Activated naive CD4-positive, alpha-beta T cell treated with anti-CD3 and anti-CD28 coated beads for 36 hours (primary cell): ENCODE measurements around the gene PATL2. TPM values are rescaled to one million over a fixed set of nuclear protein-coding genes. Genes with fewer than 3 reads are reported as not detected.

Experiments
- CTCF ChIA-PET: fragments of 350-600 bp; sonication (Branson Sonifier 250); formaldehyde crosslinking; loops from one replicate; lab custom pipeline; 2021; ENCODE audit warnings: antibody characterized with exemption; lab: Charles Lee
- DNase-seq: peaks from one replicate; pipeline ENCODE4 v3.0.0-alpha.2; 2020
- H3K27ac Mint-ChIP-seq: one replicate; pipeline ENCODE4 v1.8.0; 2021; ENCODE audit warnings: mild to moderate bottlenecking, mixed read lengths
- H3K27me3 Mint-ChIP-seq: one replicate; pipeline ENCODE4 v1.8.0; 2021; ENCODE audit warnings: low read depth, mixed read lengths
- H3K36me3 Mint-ChIP-seq: one replicate; pipeline ENCODE4 v1.8.0; 2021; ENCODE audit warnings: low read depth, mixed read lengths
- H3K4me1 Mint-ChIP-seq: one replicate; pipeline ENCODE4 v1.8.0; 2021; ENCODE audit warnings: low read depth, mixed read lengths
- H3K4me3 Mint-ChIP-seq: one replicate; pipeline ENCODE4 v1.8.0; 2021; ENCODE audit warnings: mild to moderate bottlenecking, moderate library complexity, mixed read lengths
- H3K9me3 Mint-ChIP-seq: one replicate; pipeline ENCODE4 v1.8.0; 2021; ENCODE audit warnings: mixed read lengths
- intact Hi-C: fragments of 100-400 bp; cut with micrococcal nuclease; formaldehyde crosslinking; loops from one replicate; pipeline ENCODE4 v1.15.1; 2023
- total RNA-seq, 2 experiments: library from RNA; stranded (reverse); gene quantifications; one replicate each; pipeline ENCODE4 v1.2.3, GENCODE V29; 2021

The PATL2 gene
- total RNA-seq, 2 experiments from 2014 or later: 6.1 to 6.3 TPM

DNA sequence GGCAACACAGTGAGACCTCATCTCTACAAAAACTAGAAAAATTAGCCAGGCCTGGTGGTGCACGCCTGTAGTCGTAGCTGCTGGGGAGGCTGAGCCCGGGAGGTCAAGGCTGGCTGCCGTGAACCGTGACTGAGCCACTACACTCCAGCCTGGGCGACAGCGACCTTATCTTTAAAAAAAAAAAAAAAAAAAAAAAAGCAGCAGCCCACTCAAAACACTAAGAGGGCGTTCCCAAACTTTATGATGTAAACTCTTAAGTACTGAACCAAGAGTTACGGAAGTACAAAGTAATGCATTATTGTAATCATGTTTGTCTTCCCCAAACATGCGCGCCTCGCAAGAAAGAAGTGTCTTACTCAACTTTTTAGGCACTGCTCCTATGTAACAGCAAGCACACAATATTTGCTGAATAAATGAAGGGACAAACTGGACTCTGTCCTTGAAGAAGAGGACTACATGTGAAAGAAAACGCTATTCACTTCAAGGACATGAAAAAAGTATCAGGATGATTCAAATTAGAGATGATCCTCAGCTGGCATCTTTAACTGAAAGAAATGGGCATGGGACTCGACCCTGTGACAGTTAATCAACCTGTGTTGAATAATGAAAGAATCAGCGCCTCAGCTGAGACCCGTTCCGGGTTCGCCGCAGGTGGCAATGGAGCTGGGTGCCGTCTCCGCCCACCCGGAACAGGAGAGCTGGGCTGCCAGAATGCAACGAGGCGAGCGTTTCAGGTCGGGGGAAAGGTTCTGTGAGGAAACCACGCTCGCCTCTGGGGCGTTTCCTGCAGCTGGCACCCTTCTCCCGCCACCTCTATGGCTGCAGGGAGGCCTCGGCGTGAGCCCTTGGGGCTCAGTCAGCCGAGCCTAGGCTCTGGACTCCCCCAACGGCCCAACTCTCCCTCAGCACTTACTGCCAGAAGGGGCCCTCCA is 48.4 kb downstream of the PATL2 start:
- intact Hi-C loops: loop anchor here (1.0 to 5.0 kb wide), 8 partner anchors 29 to 360 kb away; partner anchors contain the start of genes B2M, PATL2 and SORD
- H3K4me1 Mint-ChIP-seq: peaks cover 45% of the 10 kb centered on the region
- H3K9me3 Mint-ChIP-seq: no peaks in the 10 kb centered on the region
- CTCF ChIA-PET: interaction anchor here (0.5 to 6.9 kb wide), 24 partner anchors 11 to 126 kb away, joined by 3 to 200 read pairs (median 7); partner anchors contain the start of genes B2M, PATL2 and TRIM69
- DNase-seq: peak; percentile 81
- peak overlapping the region; percentile 97 for H3K4me3 Mint-ChIP-seq
- peaks cover 13% of the 10 kb centered on the region for H3K36me3 Mint-ChIP-seq
- no peaks in the 10 kb centered on the region for H3K27me3 Mint-ChIP-seq
- H3K27ac Mint-ChIP-seq: peak overlapping the region; percentile 94

DNA sequence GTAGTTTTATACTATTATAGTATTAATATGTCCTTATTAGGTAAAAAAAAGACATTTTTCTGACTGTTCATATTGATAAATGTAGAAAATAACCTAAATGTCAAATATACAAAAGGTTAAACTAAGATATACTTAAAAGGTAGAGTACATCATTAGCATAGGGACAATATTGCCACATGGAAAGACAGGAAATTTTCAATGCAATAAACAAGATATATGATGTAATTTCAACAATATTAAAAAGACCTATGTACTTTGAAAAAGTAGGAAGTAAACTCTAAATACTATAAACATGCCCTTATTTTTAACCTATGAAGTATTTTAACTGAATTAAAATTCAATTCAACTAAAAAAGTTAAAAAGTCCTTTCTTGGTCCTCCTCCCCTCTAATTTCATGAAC is 49.5 kb downstream of the PATL2 start:
- H3K36me3 Mint-ChIP-seq: peaks cover 17% of the 10 kb centered on the region
- H3K4me3 Mint-ChIP-seq: peak overlapping the region; percentile 56
- H3K9me3 Mint-ChIP-seq: no peaks in the 10 kb centered on the region
- DNase-seq: no peak
- H3K27ac Mint-ChIP-seq: no peak overlapping the region
- CTCF ChIA-PET: interaction anchor here (1.7 to 6.9 kb wide), 4 partner anchors 74 to 84 kb away, joined by 4 to 132 read pairs (median 7); partner anchors contain the start of gene TRIM69
- intact Hi-C loops: loop anchor here (5.0 kb wide), 1 partner anchor 361 kb away; the partner anchor contains the start of gene SORD
- H3K4me1 Mint-ChIP-seq: peaks cover 40% of the 10 kb centered on the region
- no peaks in the 10 kb centered on the region for H3K27me3 Mint-ChIP-seq

DNA sequence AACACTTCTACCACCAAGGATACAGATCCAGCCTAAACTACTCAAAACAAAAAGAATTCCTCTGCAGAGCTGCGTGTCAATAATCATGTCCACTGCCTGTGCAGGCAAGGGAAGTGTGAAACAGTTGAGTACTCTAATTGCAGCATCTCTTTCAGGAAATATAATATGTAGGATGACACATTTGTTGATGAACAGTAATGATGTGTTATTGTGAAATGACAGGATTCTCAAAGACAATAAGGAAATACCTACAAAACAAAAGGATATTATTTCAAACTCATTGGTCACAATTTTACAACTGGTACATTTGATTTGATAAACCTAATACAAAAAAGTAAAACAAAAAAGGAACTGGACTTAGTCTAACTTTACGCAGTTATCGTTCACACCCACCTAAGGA is 52.1 kb downstream of the PATL2 start:
- no peak overlapping the region for H3K4me3 Mint-ChIP-seq
- no peaks in the 10 kb centered on the region for H3K27me3 Mint-ChIP-seq
- CTCF ChIA-PET: interaction anchor here (2.3 to 2.4 kb wide), 2 partner anchors 77 to 78 kb away, joined by 7 to 9 read pairs; partner anchors contain the start of gene TRIM69
- H3K36me3 Mint-ChIP-seq: peaks cover 28% of the 10 kb centered on the region
- no peak overlapping the region for H3K27ac Mint-ChIP-seq
- peaks cover 23% of the 10 kb centered on the region for H3K4me1 Mint-ChIP-seq
- DNase-seq: no peak
- intact Hi-C loops: no loop called here
- H3K9me3 Mint-ChIP-seq: no peaks in the 10 kb centered on the region

DNA sequence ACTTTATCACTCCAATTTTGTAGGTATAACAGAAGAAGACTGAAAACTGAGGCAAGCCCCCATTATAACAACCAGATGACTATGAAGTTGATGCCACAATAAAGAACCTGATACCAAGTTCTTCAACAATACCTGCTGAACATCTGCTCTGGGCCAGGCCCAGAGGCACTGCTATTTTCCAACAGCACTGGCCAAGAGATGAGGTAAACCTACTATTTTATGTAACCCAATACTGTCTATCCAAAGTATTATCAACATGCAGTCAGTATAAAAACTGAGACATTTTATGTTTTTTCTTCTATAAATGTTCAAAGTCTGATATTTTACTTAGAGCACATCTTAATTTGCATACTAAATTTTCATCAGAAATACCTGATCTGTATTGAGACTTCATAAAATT is 53.7 kb downstream of the PATL2 start:
- intact Hi-C loops: no loop called here
- Mint-ChIP-seq H3K27me3 (no peaks in the 10 kb centered on the region), H3K36me3 (peaks cover 36% of the 10 kb centered on the region), H3K4me1 (peaks cover 27% of the 10 kb centered on the region), H3K4me3 (no peak overlapping the region), H3K9me3 (no peaks in the 10 kb centered on the region), H3K27ac (no peak overlapping the region)
- CTCF ChIA-PET: interaction anchor here (0.6 to 2.8 kb wide), 3 partner anchors 65 to 124 kb away, joined by 3 to 10 read pairs (median 5); no protein-coding TSS in a partner anchor
- no peak for DNase-seq

DNA sequence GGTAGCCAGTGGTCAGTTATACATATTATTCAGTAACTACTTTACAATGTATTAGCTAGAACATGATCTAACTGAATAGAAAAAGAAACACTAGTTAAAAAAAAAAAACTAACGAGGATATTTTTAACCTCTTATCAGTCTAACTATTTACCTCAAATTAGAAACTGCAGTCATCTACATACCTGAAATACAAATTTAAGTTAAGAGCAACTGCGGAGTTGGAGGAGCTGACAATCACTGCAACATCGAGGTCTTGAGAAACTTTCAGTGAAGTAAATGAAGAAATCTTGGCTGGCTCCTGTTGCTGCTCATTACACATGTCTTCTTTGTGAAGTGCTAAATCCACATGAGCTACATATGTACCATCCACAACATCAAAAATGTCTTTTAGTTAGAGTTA is 54.2 kb downstream of the PATL2 start:
- Mint-ChIP-seq H3K4me1 (peaks cover 29% of the 10 kb centered on the region), H3K4me3 (no peak overlapping the region), H3K27me3 (no peaks in the 10 kb centered on the region), H3K27ac (no peak overlapping the region), H3K36me3 (peaks cover 38% of the 10 kb centered on the region), H3K9me3 (no peaks in the 10 kb centered on the region)
- no peak for DNase-seq
- CTCF ChIA-PET: interaction anchor here (0.6 to 2.8 kb wide), 3 partner anchors 65 to 124 kb away, joined by 3 to 10 read pairs (median 5); no protein-coding TSS in a partner anchor
- intact Hi-C loops: no loop called here

DNA sequence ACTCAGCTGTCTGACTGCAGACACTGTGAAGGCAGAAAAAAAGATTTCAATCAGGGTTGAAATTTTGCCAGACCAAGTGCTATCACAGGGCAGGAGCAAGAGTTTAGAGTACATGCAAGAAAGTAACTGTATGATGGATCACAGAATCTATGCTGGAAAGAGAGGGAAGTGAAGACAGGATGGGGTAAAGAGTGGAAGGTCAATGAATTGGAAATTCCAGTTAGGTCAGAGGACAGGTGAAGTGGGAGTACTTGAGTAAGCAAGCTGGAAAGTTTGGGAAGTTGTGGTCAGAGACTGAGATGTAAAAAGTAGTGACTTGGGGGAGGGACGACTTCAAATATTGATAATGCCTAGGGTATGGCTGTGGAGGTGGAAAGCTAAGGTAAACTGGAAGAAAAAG is 54.8 kb downstream of the PATL2 start:
- no peak for DNase-seq
- intact Hi-C loops: no loop called here

DNA sequence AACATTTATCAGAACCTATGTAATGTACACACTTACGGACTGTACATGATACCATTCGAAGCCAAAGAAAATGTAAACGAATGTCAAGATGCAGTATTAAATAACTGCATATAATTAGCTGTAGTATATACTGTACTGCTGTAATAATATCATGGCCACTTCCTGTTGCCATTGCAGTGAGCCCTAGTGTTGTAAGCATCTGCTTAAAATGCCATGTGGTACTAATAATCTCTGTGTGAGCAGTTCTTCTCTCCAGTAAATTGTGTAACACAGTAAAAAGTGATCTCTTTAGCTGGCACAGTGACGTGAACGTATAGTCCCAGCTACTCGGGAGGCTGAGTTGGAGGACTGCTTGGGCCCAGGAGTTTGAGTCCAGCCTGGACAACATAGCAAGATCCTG is 56.3 kb downstream of the PATL2 start:
- no peaks in the 10 kb centered on the region for H3K27me3 Mint-ChIP-seq
- H3K4me1 Mint-ChIP-seq: peaks cover 28% of the 10 kb centered on the region
- CTCF ChIA-PET: no interaction called here
- no peak overlapping the region for H3K4me3 Mint-ChIP-seq
- no peak for DNase-seq
- no peak overlapping the region for H3K27ac Mint-ChIP-seq
- no peaks in the 10 kb centered on the region for H3K9me3 Mint-ChIP-seq
- intact Hi-C loops: no loop called here
- peaks cover 49% of the 10 kb centered on the region for H3K36me3 Mint-ChIP-seq

More for the DNA sequence above, 54.8 kb downstream of the PATL2 start:
- H3K4me3 Mint-ChIP-seq: no peak overlapping the region
- no peaks in the 10 kb centered on the region for H3K27me3 Mint-ChIP-seq
- H3K36me3 Mint-ChIP-seq: peaks cover 44% of the 10 kb centered on the region
- CTCF ChIA-PET: interaction anchor here (2.8 kb wide), 1 partner anchor 64 kb away, joined by 10 read pairs; no protein-coding TSS in a partner anchor
- H3K9me3 Mint-ChIP-seq: no peaks in the 10 kb centered on the region
- H3K4me1 Mint-ChIP-seq: peaks cover 32% of the 10 kb centered on the region
- peak overlapping the region; percentile 54 for H3K27ac Mint-ChIP-seq

DNA sequence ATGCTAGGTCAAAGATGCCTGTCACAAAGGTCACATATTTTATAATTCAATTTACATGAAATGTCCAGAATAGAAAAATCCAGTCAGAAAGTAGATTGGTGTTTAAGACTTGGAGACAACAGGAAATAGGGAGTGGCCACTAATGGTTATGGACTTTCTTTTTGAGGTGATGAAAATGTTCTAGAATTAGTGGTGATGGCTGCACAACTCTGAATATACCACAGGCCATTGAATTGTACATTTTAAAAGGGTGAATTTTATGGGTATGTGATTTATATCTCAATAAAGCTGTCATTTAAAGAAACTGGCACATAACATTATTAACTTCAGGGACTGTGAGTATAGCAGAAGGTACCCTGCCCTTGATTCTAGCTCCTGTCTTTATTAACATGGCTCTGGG is 63.5 kb downstream of the PATL2 start:
- peaks cover 10% of the 10 kb centered on the region for H3K9me3 Mint-ChIP-seq
- H3K27me3 Mint-ChIP-seq: no peaks in the 10 kb centered on the region
- CTCF ChIA-PET: interaction anchor here (0.6 kb wide), 1 partner anchor 111 kb away, joined by 3 read pairs; no protein-coding TSS in a partner anchor
- H3K27ac Mint-ChIP-seq: no peak overlapping the region
- DNase-seq: no peak
- peaks cover 64% of the 10 kb centered on the region for H3K36me3 Mint-ChIP-seq
- peaks cover 50% of the 10 kb centered on the region for H3K4me1 Mint-ChIP-seq
- H3K4me3 Mint-ChIP-seq: no peak overlapping the region
- intact Hi-C loops: no loop called here

DNA sequence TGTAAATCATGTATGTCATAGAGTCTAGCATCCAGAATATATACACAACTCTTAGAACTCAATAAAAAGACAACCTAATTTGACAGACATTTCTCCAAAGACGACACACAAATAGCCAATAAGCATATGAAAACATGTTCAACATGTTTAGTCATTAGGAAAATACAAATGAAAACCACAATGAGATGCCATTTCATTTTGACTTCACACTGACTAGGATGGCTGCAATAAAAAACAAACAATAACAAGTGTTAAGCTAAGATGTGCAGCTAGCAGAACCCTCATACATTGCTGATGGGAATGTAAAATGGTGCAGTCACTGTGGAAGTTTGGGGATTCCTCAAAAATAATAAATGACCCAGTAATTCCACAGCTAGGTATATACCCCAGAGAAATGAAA is 64.1 kb downstream of the PATL2 start:
- Mint-ChIP-seq H3K4me3 (no peak overlapping the region), H3K27me3 (no peaks in the 10 kb centered on the region), H3K4me1 (peaks cover 49% of the 10 kb centered on the region), H3K9me3 (peaks cover 10% of the 10 kb centered on the region), H3K36me3 (peaks cover 64% of the 10 kb centered on the region), H3K27ac (no peak overlapping the region)
- CTCF ChIA-PET: no interaction called here
- no peak for DNase-seq
- intact Hi-C loops: no loop called here

DNA sequence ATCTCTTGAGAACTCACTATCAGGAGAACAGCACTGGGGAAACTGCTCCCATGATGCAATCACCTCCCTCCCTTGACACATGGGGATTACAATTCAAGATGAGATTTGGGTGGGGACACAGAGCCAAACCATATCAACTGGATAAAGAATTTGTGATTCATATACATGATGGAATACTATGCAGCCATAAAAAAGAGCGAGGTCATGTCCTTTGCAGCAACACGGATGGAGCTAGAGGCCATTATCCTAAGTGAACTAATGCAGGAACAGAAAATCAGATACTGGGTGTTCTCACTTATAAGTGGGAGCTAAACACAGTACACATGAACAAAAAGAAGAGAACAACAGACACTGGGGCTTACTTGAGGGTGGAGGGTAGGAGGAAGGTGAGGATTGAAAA is 64.7 kb downstream of the PATL2 start:
- Mint-ChIP-seq H3K4me1 (peaks cover 45% of the 10 kb centered on the region), H3K27me3 (no peaks in the 10 kb centered on the region), H3K36me3 (peaks cover 64% of the 10 kb centered on the region), H3K27ac (peak overlapping the region; percentile 54), H3K9me3 (peaks cover 10% of the 10 kb centered on the region), H3K4me3 (no peak overlapping the region)
- CTCF ChIA-PET: no interaction called here
- no peak for DNase-seq
- intact Hi-C loops: no loop called here

DNA sequence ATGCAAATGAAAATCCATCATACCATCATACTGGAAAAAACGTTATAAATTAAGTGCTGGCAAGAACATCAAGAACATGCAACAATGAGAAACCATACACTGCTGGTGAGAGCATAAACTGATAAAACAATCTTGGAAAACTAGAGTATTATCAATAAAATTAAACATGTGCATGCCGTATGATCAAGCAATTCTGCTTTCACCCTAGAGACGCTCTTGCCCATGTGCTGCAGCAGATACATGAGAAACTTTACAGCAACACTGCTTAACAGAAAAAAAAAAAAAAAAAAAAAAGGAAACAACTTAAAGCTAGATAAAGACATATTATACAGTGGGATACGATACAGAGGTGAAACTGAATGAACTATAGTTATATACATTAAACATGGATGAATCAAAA is 69.5 kb downstream of the PATL2 start:
- no peak for DNase-seq
- peaks cover 46% of the 10 kb centered on the region for H3K36me3 Mint-ChIP-seq
- H3K4me1 Mint-ChIP-seq: peaks cover 32% of the 10 kb centered on the region
- intact Hi-C loops: no loop called here
- H3K9me3 Mint-ChIP-seq: peaks cover 9% of the 10 kb centered on the region
- CTCF ChIA-PET: no interaction called here
- no peak overlapping the region for H3K4me3 Mint-ChIP-seq
- no peaks in the 10 kb centered on the region for H3K27me3 Mint-ChIP-seq
- no peak overlapping the region for H3K27ac Mint-ChIP-seq

DNA sequence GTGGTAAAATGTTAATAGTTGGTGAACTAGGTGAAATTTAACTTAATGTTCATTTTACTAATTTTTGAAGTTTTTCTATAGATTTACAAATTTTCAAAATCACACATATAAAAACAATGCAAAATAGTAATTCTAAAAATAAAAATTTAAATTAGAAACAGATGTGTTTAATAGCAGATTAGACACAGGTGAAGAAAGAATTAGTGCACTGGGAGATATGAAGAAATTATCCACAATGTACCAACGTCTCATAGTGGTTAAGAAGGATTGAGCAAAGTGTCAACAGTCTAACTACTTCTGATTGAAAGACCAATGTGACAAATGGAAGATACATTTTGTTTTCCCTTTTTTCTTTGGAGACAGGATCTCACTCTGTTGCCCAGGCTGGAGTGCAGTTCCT is 74.1 kb downstream of the PATL2 start:
- peaks cover 31% of the 10 kb centered on the region for H3K4me1 Mint-ChIP-seq
- CTCF ChIA-PET: no interaction called here
- DNase-seq: no peak
- no peak overlapping the region for H3K27ac Mint-ChIP-seq
- H3K4me3 Mint-ChIP-seq: no peak overlapping the region
- intact Hi-C loops: no loop called here
- no peaks in the 10 kb centered on the region for H3K9me3 Mint-ChIP-seq
- no peaks in the 10 kb centered on the region for H3K27me3 Mint-ChIP-seq
- peaks cover 30% of the 10 kb centered on the region for H3K36me3 Mint-ChIP-seq
